Naive thymus-derived CD8-positive, alpha-beta T cell (primary cell): Measurements from ENCODE around the gene ALX4. TPM values are rescaled to one million over a fixed set of nuclear protein-coding genes. Genes with fewer than 3 reads are reported as not detected.

Experiments
- polyA plus RNA-seq, 3 donors: library from polyadenylated mRNA; unstranded; fragments of 300-500 nt; fragmentation: Illumina TruSeq; gene quantifications; one replicate each; pipeline ENCODE4 v1.2.3, GENCODE V29; 2021
- total RNA-seq, 8 experiments: library from RNA in 2 of 8; stranded (reverse) in 2 of 8; gene quantifications; one replicate each; pipeline ENCODE4 v1.2.3 and lab custom pipeline; 2021 to 2026

The ALX4 gene
- total and polyA plus RNA-seq, 5 experiments from 2014 or later: not detected

Other genes starting within 250 kb of the ALX4 start
- gene ACCS, start 243.9 kb downstream of the ALX4 start, total RNA-seq: 10 to 100 TPM; 25.9 to 27.8 TPM
- 1 to 10 TPM in 1 of 3 donors, under 1 TPM in 2; 0.79 to 1.2 (median 0.99) TPM for gene ACCS, start 243.9 kb downstream of the ALX4 start, polyA plus RNA-seq
- 10 to 100 TPM; 27.3 to 27.8 TPM for gene EXT2, start 214.5 kb downstream of the ALX4 start, total RNA-seq
- gene EXT2, start 214.5 kb downstream of the ALX4 start, polyA plus RNA-seq: 10 to 100 TPM; 30.6 to 39.5 (median 37.6) TPM